Mesenchymal stem cell (in vitro differentiated cells and primary cell): ENCODE results near the gene FRAS1.
"Not testable (repeated sequence)": the region's sequence is repeated elsewhere in the genome, so short reads cannot be mapped to it uniquely, and the experiment has no call there.

Source experiments
- DNase-seq: peaks from one replicate; pipeline ENCODE4 v3.0.0-alpha.2; 2013
- H2AFZ ChIP-seq: one replicate; pipeline ENCODE4 v1.6.1; 2013; ENCODE audit warnings: low read depth, mild to moderate bottlenecking, control low read depth, inconsistent platforms, low read length, moderate library complexity
- H2AK5ac ChIP-seq: 2 replicates; pipeline ENCODE4 v1.6.1; 2013; ENCODE audit warnings: low read length, moderate library complexity, mild to moderate bottlenecking, inconsistent platforms; ENCODE audit not compliant: severe bottlenecking
- H2BK120ac ChIP-seq: one replicate; pipeline ENCODE4 v1.6.1; 2013; ENCODE audit warnings: low read depth, mild to moderate bottlenecking, inconsistent platforms, low read length, moderate library complexity
- H2BK12ac ChIP-seq, 2 experiments: one replicate each; pipeline ENCODE4 v1.6.1; 2013; ENCODE audit warnings: inconsistent platforms in 2 of 2, low read length in 2 of 2, mild to moderate bottlenecking in 2 of 2, moderate library complexity in 2 of 2, control low read depth in 1 of 2
- H2BK15ac ChIP-seq: one replicate; pipeline ENCODE4 v1.6.1; 2013; ENCODE audit warnings: mild to moderate bottlenecking, low read depth, inconsistent platforms; ENCODE audit not compliant: poor library complexity, severe bottlenecking
- H2BK5ac ChIP-seq: 2 replicates; pipeline ENCODE4 v1.6.1; 2013; ENCODE audit warnings: low read depth, mild to moderate bottlenecking, low read length, control low read depth, inconsistent platforms; ENCODE audit not compliant: poor library complexity, severe bottlenecking
- H3K14ac ChIP-seq, 2 experiments: one replicate each; pipeline ENCODE4 v1.6.1; 2013; ENCODE audit warnings: inconsistent platforms in 2 of 2, low read length in 2 of 2, control low read depth in 1 of 2, mild to moderate bottlenecking in 1 of 2, moderate library complexity in 1 of 2
- H3K18ac ChIP-seq, 2 experiments: one replicate each; pipeline ENCODE4 v1.6.1; 2013; ENCODE audit warnings: inconsistent platforms in 2 of 2, low read length in 2 of 2, control low read depth in 1 of 2, low read depth in 1 of 2, mild to moderate bottlenecking in 1 of 2
- H3K23ac ChIP-seq, 2 experiments: one replicate each; pipeline ENCODE4 v1.6.1; 2013; ENCODE audit warnings: inconsistent platforms in 2 of 2, low read length in 2 of 2, mild to moderate bottlenecking in 2 of 2, moderate library complexity in 2 of 2, control low read depth in 1 of 2
- H3K27ac ChIP-seq: 2 replicates; pipeline ENCODE4 v1.5.1; 2013; ENCODE audit warnings: mild to moderate bottlenecking, moderate library complexity, low read length, control low read depth, inconsistent platforms; ENCODE audit not compliant: poor library complexity, severe bottlenecking
- H3K27me3 ChIP-seq, 2 experiments: 2 replicates each; pipeline versions ENCODE4 v1.6.1 to v1.7.0; 2013; ENCODE audit warnings: low read length in 2 of 2, mild to moderate bottlenecking in 2 of 2, moderate library complexity in 2 of 2, control low read depth in 1 of 2, inconsistent platforms in 1 of 2; ENCODE audit not compliant: control insufficient read depth in 1 of 2, insufficient read depth in 1 of 2
- H3K36me3 ChIP-seq, 2 experiments: 2 replicates each; pipeline versions ENCODE4 v1.6.1 to v1.7.0; 2013; ENCODE audit warnings: low read length in 2 of 2, control low read depth in 1 of 2, inconsistent platforms in 1 of 2, low read depth in 1 of 2, mild to moderate bottlenecking in 1 of 2; ENCODE audit not compliant: insufficient read depth in 2 of 2, control insufficient read depth in 1 of 2
- H3K4ac ChIP-seq, 2 experiments: one replicate each; pipeline ENCODE4 v1.6.1; 2013; ENCODE audit warnings: inconsistent platforms in 2 of 2, low read length in 2 of 2, mild to moderate bottlenecking in 2 of 2, moderate library complexity in 2 of 2, control low read depth in 1 of 2, low read depth in 1 of 2
- H3K4me1 ChIP-seq: 2 replicates; pipeline ENCODE4 v1.6.1; 2013; ENCODE audit warnings: low read depth, low read length, control low read depth; ENCODE audit not compliant: control insufficient read depth, insufficient read depth
- H3K4me2 ChIP-seq: 2 replicates; pipeline ENCODE4 v1.6.1; 2013; ENCODE audit warnings: low read length, mild to moderate bottlenecking, inconsistent platforms; ENCODE audit not compliant: poor library complexity, severe bottlenecking
- H3K4me3 ChIP-seq, 2 experiments: 2 replicates each; pipeline versions ENCODE4 v1.5.1 to v1.7.0; 2013; ENCODE audit warnings: low read length in 2 of 2, mild to moderate bottlenecking in 2 of 2, control low read depth in 1 of 2, low read depth in 1 of 2; ENCODE audit not compliant: insufficient read depth in 1 of 2
- H3K79me1 ChIP-seq: replicated peaks from 2 replicates; pipeline ENCODE4 v1.6.1; 2013; ENCODE audit warnings: mild to moderate bottlenecking, control low read depth, low read length, inconsistent platforms; ENCODE audit not compliant: poor library complexity, severe bottlenecking
- H3K9ac ChIP-seq: 2 replicates; pipeline ENCODE4 v1.7.0; 2013; ENCODE audit warnings: mild to moderate bottlenecking, low read length, moderate library complexity
- H3K9me3 ChIP-seq: 2 replicates; pipeline ENCODE4 v1.7.0; 2013; ENCODE audit warnings: mild to moderate bottlenecking, low read length; ENCODE audit not compliant: control insufficient read depth
- H4K8ac ChIP-seq: one replicate; pipeline ENCODE4 v1.6.1; 2013; ENCODE audit warnings: inconsistent platforms, mild to moderate bottlenecking, low read length, moderate library complexity
- H4K91ac ChIP-seq: one replicate; pipeline ENCODE4 v1.6.1; 2013; ENCODE audit warnings: mild to moderate bottlenecking, low read length, inconsistent platforms
- whole genome bisulfite sequencing: methylation state at CpG from one replicate; pipeline ENCODE4 v1.1.7; 2013; ENCODE audit warnings: mixed read lengths; 5-methylcytosine and 5-hydroxymethylcytosine counted together

The FRAS1 gene

DNA sequence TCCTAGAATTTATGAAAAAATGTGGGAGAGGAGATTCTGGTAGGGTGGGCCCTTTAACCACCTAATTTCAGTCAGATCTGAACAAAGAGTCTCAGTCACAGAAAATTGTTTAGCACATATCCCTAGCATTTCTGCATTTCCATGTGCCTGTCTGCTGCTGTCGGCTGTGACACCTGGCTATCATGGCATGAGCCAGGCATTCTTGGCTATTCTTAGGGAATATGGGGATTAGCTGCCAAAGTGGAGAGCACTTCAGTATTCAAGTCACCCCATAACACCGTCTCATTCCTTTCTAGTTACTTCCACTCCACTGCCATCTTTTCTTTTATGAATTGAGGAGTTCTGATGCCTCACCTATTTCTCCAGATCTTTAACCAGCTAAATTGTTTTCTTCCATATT lies 211.5 kb downstream of the FRAS1 start:
- H2AFZ ChIP-seq = no peak overlapping the region
- no peak overlapping the region for H4K91ac ChIP-seq
- H2BK5ac ChIP-seq = no peak overlapping the region
- no peak for DNase-seq
- no peak overlapping the region for H3K18ac ChIP-seq
- H3K4me2 ChIP-seq = no peak overlapping the region
- no peak overlapping the region for H3K4ac ChIP-seq
- H3K9ac ChIP-seq = no peak overlapping the region
- no peak overlapping the region for H3K27ac ChIP-seq
- peaks cover 0 to 24% of the 10 kb centered on the region in 2 experiments for H3K36me3 ChIP-seq
- no peaks in the 10 kb centered on the region for H3K79me1 ChIP-seq
- no peak overlapping the region for H3K23ac ChIP-seq
- H3K14ac ChIP-seq = no peak overlapping the region
- H3K4me3 ChIP-seq = no peak overlapping the region
- H2AK5ac ChIP-seq = no peak overlapping the region
- H4K8ac ChIP-seq = no peak overlapping the region
- no peaks in the 10 kb centered on the region for H3K4me1 ChIP-seq
- no peak overlapping the region for H2BK12ac ChIP-seq
- H2BK120ac ChIP-seq = no peak overlapping the region
- WGBS = 83% methylated on average over 2 of the region's 2 CpGs
- no peak overlapping the region for H2BK15ac ChIP-seq
- H3K9me3 ChIP-seq = peaks cover 23% of the 10 kb centered on the region
- H3K27me3 ChIP-seq = no peaks in the 10 kb centered on the region

DNA sequence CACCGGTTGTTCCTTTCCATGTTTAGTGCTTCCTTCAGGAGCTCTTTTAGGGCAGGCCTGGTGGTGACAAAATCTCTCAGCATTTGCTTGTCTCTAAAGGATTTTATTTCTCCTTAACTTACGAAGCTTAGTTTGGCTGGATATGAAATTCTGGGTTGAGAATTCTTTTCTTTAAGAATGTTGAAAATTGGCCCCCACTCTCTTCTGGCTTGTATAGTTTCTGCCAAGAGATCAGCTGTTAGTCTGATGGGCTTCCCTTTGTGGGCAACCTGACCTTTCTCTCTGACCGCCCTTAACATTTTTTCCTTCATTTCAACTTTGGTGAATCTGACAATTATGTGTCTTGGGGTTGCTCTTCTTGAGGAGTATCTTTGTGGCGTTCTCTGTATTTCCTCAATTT lies 218.3 kb downstream of the FRAS1 start:
- H2BK12ac ChIP-seq, H2BK5ac ChIP-seq, H3K14ac ChIP-seq, H2AFZ ChIP-seq, H3K9ac ChIP-seq, H3K27ac ChIP-seq, H3K23ac ChIP-seq, H3K27me3 ChIP-seq, H4K8ac ChIP-seq, H4K91ac ChIP-seq, H2AK5ac ChIP-seq, H3K4ac ChIP-seq, H3K4me1 ChIP-seq, H3K79me1 ChIP-seq, DNase-seq, H2BK120ac ChIP-seq, H3K18ac ChIP-seq, H3K36me3 ChIP-seq, H3K9me3 ChIP-seq, H3K4me3 ChIP-seq, H2BK15ac ChIP-seq, H3K4me2 ChIP-seq: not testable (repeated sequence)
- 78% methylated on average over 1 of the region's 4 CpGs for WGBS

DNA sequence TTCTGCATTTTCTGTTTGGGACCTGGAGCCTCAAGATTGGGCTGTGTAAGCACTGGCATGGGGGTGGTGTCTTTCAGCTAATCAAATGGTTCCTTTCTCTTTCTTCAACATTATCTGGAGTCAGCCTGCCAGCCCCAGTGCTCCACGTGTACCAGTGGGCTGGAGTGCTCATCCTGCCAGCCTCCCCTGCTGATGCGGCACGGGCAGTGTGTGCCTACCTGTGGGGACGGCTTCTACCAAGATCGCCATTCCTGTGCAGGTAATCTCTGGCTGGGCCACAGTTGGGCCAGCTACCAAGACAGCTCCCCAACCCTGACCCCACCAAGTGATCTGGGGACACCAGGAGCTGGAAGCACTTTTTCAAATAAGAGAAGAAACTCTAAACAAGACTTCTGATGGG lies 229.2 kb downstream of the FRAS1 start:
- H3K18ac ChIP-seq = peak overlapping the region in 1 of 2 experiments; percentile 9
- no peak overlapping the region for H3K4ac ChIP-seq
- no peak for DNase-seq
- H4K91ac ChIP-seq = no peak overlapping the region
- no peak overlapping the region for H3K9ac ChIP-seq
- no peak overlapping the region for H4K8ac ChIP-seq
- H2AK5ac ChIP-seq = no peak overlapping the region
- H3K27ac ChIP-seq = no peak overlapping the region
- H3K4me2 ChIP-seq = no peak overlapping the region
- no peak overlapping the region for H2BK12ac ChIP-seq
- no peak overlapping the region for H3K23ac ChIP-seq
- H2AFZ ChIP-seq = no peak overlapping the region
- no peaks in the 10 kb centered on the region for H3K79me1 ChIP-seq
- H2BK120ac ChIP-seq = no peak overlapping the region
- 93% methylated on average over 5 of the region's 5 CpGs for WGBS
- no peak overlapping the region for H2BK15ac ChIP-seq
- no peaks in the 10 kb centered on the region for H3K9me3 ChIP-seq
- no peak overlapping the region for H2BK5ac ChIP-seq
- peaks cover 1% of the 10 kb centered on the region for H3K4me1 ChIP-seq
- H3K4me3 ChIP-seq = no peak overlapping the region
- H3K36me3 ChIP-seq = peaks cover 3 to 15% of the 10 kb centered on the region in 2 experiments
- H3K27me3 ChIP-seq = no peaks in the 10 kb centered on the region
- no peak overlapping the region for H3K14ac ChIP-seq

- Histone ChIP-seq H3K9ac (no peak overlapping the region), H3K4me2 (no peak overlapping the region), H3K23ac (no peak overlapping the region), H3K79me1 (no peaks in the 10 kb centered on the region), H2BK15ac (no peak overlapping the region), H4K91ac (no peak overlapping the region), H2BK5ac (no peak overlapping the region), H2BK120ac (no peak overlapping the region), H2AK5ac (no peak overlapping the region), H3K36me3 (peaks cover 3 to 11% of the 10 kb centered on the region in 2 experiments), H2BK12ac (no peak overlapping the region), H3K4me3 (no peak overlapping the region), H3K14ac (no peak overlapping the region), H3K18ac (no peak overlapping the region), H3K4me1 (peaks cover 5% of the 10 kb centered on the region), H3K27ac (no peak overlapping the region), H4K8ac (no peak overlapping the region), H3K9me3 (no peaks in the 10 kb centered on the region), H2AFZ (no peak overlapping the region), H3K27me3 (no peaks in the 10 kb centered on the region), H3K4ac (no peak overlapping the region)
- WGBS = no CpG with 5 or more reads among the region's 2 CpGs
- no peak for DNase-seq
Measured at GRCh38 chr4:78288327-78288726, 231.2 kb downstream of the FRAS1 start.
